Measurements from ENCODE around the gene CAND2. TPM values are rescaled to one million over a fixed set of nuclear protein-coding genes. Genes with fewer than 3 reads are reported as not detected.

CAND2 gene
- total and polyA plus RNA-seq, 4 donors = 2.6 to 24.4 (median 14.5) TPM

GRCh38 chr3:12808587-12808986 lies 12.1 kb downstream of the CAND2 start:
- H3K9me3 ChIP-seq (ENCODE audit: control insufficient read depth, low read length) = no peaks in the 10 kb centered on the region
- no peaks in the 10 kb centered on the region for H3K27me3 ChIP-seq (ENCODE audit: control insufficient read depth in 1 of 2, insufficient read depth in 2 of 2, low read length in 1 of 2)
- no peak overlapping the region for H3K27ac ChIP-seq (ENCODE audit: low read depth in 1 of 2, low read length in 2 of 2)
- peaks cover 0 to 3% of the 10 kb centered on the region in 2 donors for H3K36me3 ChIP-seq (ENCODE audit: control insufficient read depth in 1 of 2, insufficient read depth in 2 of 2, low read length in 1 of 2)
- DNase-seq (peak in 1 of 2 donors; percentile 51), ATAC-seq (ENCODE audit: low FRiP score) (no peak)
- 84 to 89% methylated on average over 2 of the region's 2 CpGs for WGBS, 2 donors
- no peaks in the 10 kb centered on the region for H3K4me1 ChIP-seq (ENCODE audit: control insufficient read depth in 1 of 2, insufficient read depth in 2 of 2, low read length in 2 of 2)
- no peak overlapping the region for H3K4me3 ChIP-seq (ENCODE audit: low read length in 2 of 2)
- intact Hi-C loops (cut with DNase I) = no loop called here

GRCh38 chr3:12809001-12809400 lies 12.5 kb downstream of the CAND2 start:
- ATAC-seq (ENCODE audit: low FRiP score) = no peak
- intact Hi-C loops (cut with DNase I) = no loop called here
- whole genome bisulfite sequencing, 2 donors = 95 to 97% methylated on average over 3 of the region's 3 CpGs
- peak in 1 of 2 donors; percentile 36 for DNase-seq
- H3K27ac ChIP-seq (ENCODE audit: low read depth in 1 of 2, low read length in 2 of 2) = no peak overlapping the region
- no peaks in the 10 kb centered on the region for H3K4me1 ChIP-seq (ENCODE audit: control insufficient read depth in 1 of 2, insufficient read depth in 2 of 2, low read length in 2 of 2)
- H3K4me3 ChIP-seq (ENCODE audit: low read length in 2 of 2) = no peak overlapping the region
- peaks cover 0 to 3% of the 10 kb centered on the region in 2 donors for H3K36me3 ChIP-seq (ENCODE audit: control insufficient read depth in 1 of 2, insufficient read depth in 2 of 2, low read length in 1 of 2)
- no peaks in the 10 kb centered on the region for H3K9me3 ChIP-seq (ENCODE audit: control insufficient read depth, low read length)
- H3K27me3 ChIP-seq (ENCODE audit: control insufficient read depth in 1 of 2, insufficient read depth in 2 of 2, low read length in 1 of 2) = no peaks in the 10 kb centered on the region

DNA sequence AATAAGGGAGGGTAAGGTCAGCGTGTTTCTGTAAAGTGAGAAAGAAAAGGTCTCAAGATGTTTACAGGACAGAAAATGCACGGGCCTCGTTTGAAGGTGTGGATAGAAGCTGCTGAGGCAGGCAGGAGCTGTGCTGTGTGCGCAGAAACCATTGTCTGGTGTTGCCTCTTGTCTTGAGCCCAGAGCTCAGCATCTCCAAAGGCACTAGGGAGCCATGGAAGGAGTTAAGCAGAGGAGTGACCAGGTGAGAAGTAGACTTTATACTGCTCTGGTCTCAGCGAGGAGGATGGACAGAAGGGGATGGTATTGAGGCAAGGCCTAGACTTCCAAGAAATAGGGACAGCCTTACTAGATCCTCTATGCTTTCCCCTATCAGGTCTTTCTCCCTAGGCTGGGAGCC lies 13.0 kb downstream of the CAND2 start:
- H3K9me3 ChIP-seq (ENCODE audit: control insufficient read depth, low read length) = no peaks in the 10 kb centered on the region
- no peaks in the 10 kb centered on the region for H3K4me1 ChIP-seq (ENCODE audit: control insufficient read depth in 1 of 2, insufficient read depth in 2 of 2, low read length in 2 of 2)
- peak overlapping the region in 1 of 2 donors; percentile 12 for H3K27ac ChIP-seq (ENCODE audit: low read depth in 1 of 2, low read length in 2 of 2)
- intact Hi-C loops (cut with DNase I) = no loop called here
- H3K4me3 ChIP-seq (ENCODE audit: low read length in 2 of 2) = no peak overlapping the region
- WGBS, 2 donors = 94 to 95% methylated on average over 5 of the region's 5 CpGs
- DNase-seq (no peak), ATAC-seq (ENCODE audit: low FRiP score) (no peak)
- no peaks in the 10 kb centered on the region for H3K27me3 ChIP-seq (ENCODE audit: control insufficient read depth in 1 of 2, insufficient read depth in 2 of 2, low read length in 1 of 2)
- H3K36me3 ChIP-seq (ENCODE audit: control insufficient read depth in 1 of 2, insufficient read depth in 2 of 2, low read length in 1 of 2) = peaks cover 0 to 3% of the 10 kb centered on the region in 2 donors

GRCh38 chr3:12810013-12810780 lies 13.7 kb downstream of the CAND2 start:
- WGBS, 2 donors = 1% methylated on average over 49 to 50 of the region's 50 CpGs

GRCh38 chr3:12810961-12811360 lies 14.5 kb downstream of the CAND2 start:
- ATAC-seq (ENCODE audit: low FRiP score) (no peak), DNase-seq (no peak)
- Histone ChIP-seq H3K27me3 (ENCODE audit: control insufficient read depth in 1 of 2, insufficient read depth in 2 of 2, low read length in 1 of 2) (no peaks in the 10 kb centered on the region), H3K4me1 (ENCODE audit: control insufficient read depth in 1 of 2, insufficient read depth in 2 of 2, low read length in 2 of 2) (no peaks in the 10 kb centered on the region), H3K27ac (ENCODE audit: low read depth in 1 of 2, low read length in 2 of 2) (no peak overlapping the region), H3K4me3 (ENCODE audit: low read length in 2 of 2) (no peak overlapping the region), H3K36me3 (ENCODE audit: control insufficient read depth in 1 of 2, insufficient read depth in 2 of 2, low read length in 1 of 2) (peaks cover 0 to 3% of the 10 kb centered on the region in 2 donors), H3K9me3 (ENCODE audit: control insufficient read depth, low read length) (no peaks in the 10 kb centered on the region)
- intact Hi-C loops (cut with DNase I) = no loop called here
- 74 to 81% methylated on average over 5 of the region's 5 CpGs for WGBS, 2 donors

More at GRCh38 chr3:12810013-12810780, 13.7 kb downstream of the CAND2 start:
- Histone ChIP-seq H3K4me1 (ENCODE audit: control insufficient read depth in 1 of 2, insufficient read depth in 2 of 2, low read length in 2 of 2) (no peaks in the 10 kb centered on the region), H3K36me3 (ENCODE audit: control insufficient read depth in 1 of 2, insufficient read depth in 2 of 2, low read length in 1 of 2) (peaks cover 0 to 3% of the 10 kb centered on the region in 2 donors), H3K27ac (ENCODE audit: low read depth in 1 of 2, low read length in 2 of 2) (peak overlapping the region in 1 of 2 donors; percentile 12), H3K27me3 (ENCODE audit: control insufficient read depth in 1 of 2, insufficient read depth in 2 of 2, low read length in 1 of 2) (no peaks in the 10 kb centered on the region), H3K9me3 (ENCODE audit: control insufficient read depth, low read length) (no peaks in the 10 kb centered on the region), H3K4me3 (ENCODE audit: low read length in 2 of 2) (peak overlapping the region in 1 of 2 donors; percentile 10)
- ATAC-seq (ENCODE audit: low FRiP score) (peak; percentile 98), DNase-seq (peak; percentile 97 to 99)
- intact Hi-C loops (cut with DNase I) = no loop called here

DNA sequence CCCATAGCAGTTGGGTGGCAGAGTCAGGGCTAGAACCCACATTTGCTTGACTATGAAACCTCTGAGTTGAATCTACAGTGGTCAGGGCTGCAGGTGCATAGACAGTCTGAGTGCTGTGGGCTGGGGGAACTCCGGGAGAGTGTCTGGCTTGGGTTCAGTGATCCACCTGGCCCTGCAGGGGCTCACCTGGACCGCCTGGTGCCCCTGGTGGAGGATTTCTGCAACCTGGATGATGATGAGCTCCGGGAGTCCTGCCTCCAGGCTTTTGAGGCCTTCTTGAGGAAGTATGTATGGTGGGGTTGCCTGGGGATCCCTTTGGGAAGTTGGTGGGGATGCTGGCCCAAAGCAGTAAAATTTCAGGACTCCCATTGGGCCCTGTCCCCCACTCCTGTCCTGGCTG lies 16.3 kb downstream of the CAND2 start:
- no peak overlapping the region for H3K27ac ChIP-seq (ENCODE audit: low read depth in 1 of 2, low read length in 2 of 2)
- H3K4me1 ChIP-seq (ENCODE audit: control insufficient read depth in 1 of 2, insufficient read depth in 2 of 2, low read length in 2 of 2) = no peaks in the 10 kb centered on the region
- no peak for DNase-seq
- ATAC-seq (ENCODE audit: low FRiP score) = no peak
- no peaks in the 10 kb centered on the region for H3K27me3 ChIP-seq (ENCODE audit: control insufficient read depth in 1 of 2, insufficient read depth in 2 of 2, low read length in 1 of 2)
- no peaks in the 10 kb centered on the region for H3K9me3 ChIP-seq (ENCODE audit: control insufficient read depth, low read length)
- no peak overlapping the region for H3K4me3 ChIP-seq (ENCODE audit: low read length in 2 of 2)
- 91 to 96% methylated on average over 3 of the region's 3 CpGs for WGBS, 2 donors
- peaks cover 0 to 11% of the 10 kb centered on the region in 2 donors for H3K36me3 ChIP-seq (ENCODE audit: control insufficient read depth in 1 of 2, insufficient read depth in 2 of 2, low read length in 1 of 2)
- intact Hi-C loops (cut with DNase I) = no loop called here

- H3K36me3 ChIP-seq (ENCODE audit: control insufficient read depth in 1 of 2, insufficient read depth in 2 of 2, low read length in 1 of 2) = peaks cover 0 to 10% of the 10 kb centered on the region in 2 donors
- no peaks in the 10 kb centered on the region for H3K27me3 ChIP-seq (ENCODE audit: control insufficient read depth in 1 of 2, insufficient read depth in 2 of 2, low read length in 1 of 2)
- H3K4me1 ChIP-seq (ENCODE audit: control insufficient read depth in 1 of 2, insufficient read depth in 2 of 2, low read length in 2 of 2) = no peaks in the 10 kb centered on the region
- no peak overlapping the region for H3K4me3 ChIP-seq (ENCODE audit: low read length in 2 of 2)
- intact Hi-C loops (cut with DNase I) = no loop called here
- WGBS, 2 donors = 87 to 94% methylated on average over 6 of the region's 6 CpGs
- DNase-seq = no peak
- H3K27ac ChIP-seq (ENCODE audit: low read depth in 1 of 2, low read length in 2 of 2) = no peak overlapping the region
- no peak for ATAC-seq (ENCODE audit: low FRiP score)
- H3K9me3 ChIP-seq (ENCODE audit: control insufficient read depth, low read length) = no peaks in the 10 kb centered on the region
Measured at GRCh38 chr3:12813967-12814366, 17.5 kb downstream of the CAND2 start.

GRCh38 chr3:12815078-12815477 lies 18.6 kb downstream of the CAND2 start:
- ATAC-seq (ENCODE audit: low FRiP score) = no peak
- peaks cover 0 to 10% of the 10 kb centered on the region in 2 donors for H3K36me3 ChIP-seq (ENCODE audit: control insufficient read depth in 1 of 2, insufficient read depth in 2 of 2, low read length in 1 of 2)

GRCh38 chr3:12815719-12816118 lies 19.2 kb downstream of the CAND2 start:
- ATAC-seq (ENCODE audit: low FRiP score) = no peak
- DNase-seq = no peak
- H3K4me1 ChIP-seq (ENCODE audit: control insufficient read depth in 1 of 2, insufficient read depth in 2 of 2, low read length in 2 of 2) = no peaks in the 10 kb centered on the region
- WGBS, 2 donors = 82 to 88% methylated on average over 9 of the region's 9 CpGs
- H3K27me3 ChIP-seq (ENCODE audit: control insufficient read depth in 1 of 2, insufficient read depth in 2 of 2, low read length in 1 of 2) = no peaks in the 10 kb centered on the region
- no peak overlapping the region for H3K27ac ChIP-seq (ENCODE audit: low read depth in 1 of 2, low read length in 2 of 2)
- peaks cover 0 to 10% of the 10 kb centered on the region in 2 donors for H3K36me3 ChIP-seq (ENCODE audit: control insufficient read depth in 1 of 2, insufficient read depth in 2 of 2, low read length in 1 of 2)
- no peak overlapping the region for H3K4me3 ChIP-seq (ENCODE audit: low read length in 2 of 2)
- no peaks in the 10 kb centered on the region for H3K9me3 ChIP-seq (ENCODE audit: control insufficient read depth, low read length)
- intact Hi-C loops (cut with DNase I) = no loop called here

More at GRCh38 chr3:12815078-12815477, 18.6 kb downstream of the CAND2 start:
- Histone ChIP-seq H3K4me3 (ENCODE audit: low read length in 2 of 2) (no peak overlapping the region), H3K27ac (ENCODE audit: low read depth in 1 of 2, low read length in 2 of 2) (no peak overlapping the region), H3K9me3 (ENCODE audit: control insufficient read depth, low read length) (no peaks in the 10 kb centered on the region), H3K27me3 (ENCODE audit: control insufficient read depth in 1 of 2, insufficient read depth in 2 of 2, low read length in 1 of 2) (no peaks in the 10 kb centered on the region), H3K4me1 (ENCODE audit: control insufficient read depth in 1 of 2, insufficient read depth in 2 of 2, low read length in 2 of 2) (no peaks in the 10 kb centered on the region)
- DNase-seq = no peak
- intact Hi-C loops (cut with DNase I) = no loop called here
- WGBS, 2 donors = 93 to 94% methylated on average over 24 of the region's 24 CpGs

Measured in aorta (tissue), 5 donors.